Measurements from ENCODE around the gene DLG1. TPM values are rescaled to one million over a fixed set of nuclear protein-coding genes. Genes with fewer than 3 reads are reported as not detected.

The DLG1 gene
- total and polyA plus RNA-seq, 9 of the 15 experiments (the other 6 are each of a cell fraction or from before 2014, with no cell fraction given): 9.4 to 63.5 (median 43.6) TPM

DNA sequence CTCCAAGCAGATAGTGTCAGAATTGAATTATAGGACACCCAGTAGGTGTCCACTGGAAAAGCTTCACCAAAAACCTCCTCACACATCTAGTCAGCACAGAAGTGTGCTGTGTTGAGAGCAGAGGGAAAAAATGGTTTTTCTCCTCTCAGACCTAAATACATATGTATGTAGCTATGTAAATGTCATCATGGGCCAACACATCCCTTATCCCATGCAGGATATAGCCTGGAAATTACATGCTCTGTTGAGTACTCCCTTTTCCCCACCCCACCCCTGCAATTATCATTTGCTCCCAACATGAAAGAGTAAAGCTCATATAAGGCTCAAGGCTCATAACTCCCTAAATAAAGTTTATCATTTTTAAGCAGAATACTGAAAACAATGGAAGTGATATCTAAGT, 35.7 kb downstream of the DLG1 start (continued):
- TF ChIP-seq, protein P1, sequence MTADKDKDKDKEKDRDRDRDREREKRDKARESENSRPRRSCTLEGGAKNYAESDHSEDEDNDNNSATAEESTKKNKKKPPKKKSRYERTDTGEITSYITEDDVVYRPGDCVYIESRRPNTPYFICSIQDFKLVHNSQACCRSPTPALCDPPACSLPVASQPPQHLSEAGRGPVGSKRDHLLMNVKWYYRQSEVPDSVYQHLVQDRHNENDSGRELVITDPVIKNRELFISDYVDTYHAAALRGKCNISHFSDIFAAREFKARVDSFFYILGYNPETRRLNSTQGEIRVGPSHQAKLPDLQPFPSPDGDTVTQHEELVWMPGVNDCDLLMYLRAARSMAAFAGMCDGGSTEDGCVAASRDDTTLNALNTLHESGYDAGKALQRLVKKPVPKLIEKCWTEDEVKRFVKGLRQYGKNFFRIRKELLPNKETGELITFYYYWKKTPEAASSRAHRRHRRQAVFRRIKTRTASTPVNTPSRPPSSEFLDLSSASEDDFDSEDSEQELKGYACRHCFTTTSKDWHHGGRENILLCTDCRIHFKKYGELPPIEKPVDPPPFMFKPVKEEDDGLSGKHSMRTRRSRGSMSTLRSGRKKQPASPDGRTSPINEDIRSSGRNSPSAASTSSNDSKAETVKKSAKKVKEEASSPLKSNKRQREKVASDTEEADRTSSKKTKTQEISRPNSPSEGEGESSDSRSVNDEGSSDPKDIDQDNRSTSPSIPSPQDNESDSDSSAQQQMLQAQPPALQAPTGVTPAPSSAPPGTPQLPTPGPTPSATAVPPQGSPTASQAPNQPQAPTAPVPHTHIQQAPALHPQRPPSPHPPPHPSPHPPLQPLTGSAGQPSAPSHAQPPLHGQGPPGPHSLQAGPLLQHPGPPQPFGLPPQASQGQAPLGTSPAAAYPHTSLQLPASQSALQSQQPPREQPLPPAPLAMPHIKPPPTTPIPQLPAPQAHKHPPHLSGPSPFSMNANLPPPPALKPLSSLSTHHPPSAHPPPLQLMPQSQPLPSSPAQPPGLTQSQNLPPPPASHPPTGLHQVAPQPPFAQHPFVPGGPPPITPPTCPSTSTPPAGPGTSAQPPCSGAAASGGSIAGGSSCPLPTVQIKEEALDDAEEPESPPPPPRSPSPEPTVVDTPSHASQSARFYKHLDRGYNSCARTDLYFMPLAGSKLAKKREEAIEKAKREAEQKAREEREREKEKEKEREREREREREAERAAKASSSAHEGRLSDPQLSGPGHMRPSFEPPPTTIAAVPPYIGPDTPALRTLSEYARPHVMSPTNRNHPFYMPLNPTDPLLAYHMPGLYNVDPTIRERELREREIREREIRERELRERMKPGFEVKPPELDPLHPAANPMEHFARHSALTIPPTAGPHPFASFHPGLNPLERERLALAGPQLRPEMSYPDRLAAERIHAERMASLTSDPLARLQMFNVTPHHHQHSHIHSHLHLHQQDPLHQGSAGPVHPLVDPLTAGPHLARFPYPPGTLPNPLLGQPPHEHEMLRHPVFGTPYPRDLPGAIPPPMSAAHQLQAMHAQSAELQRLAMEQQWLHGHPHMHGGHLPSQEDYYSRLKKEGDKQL (CRISPR knock-in tag; IDR thresholded peaks at IDR 0.05; ENCODE audit: borderline replicate concordance): no peak
- TF ChIP-seq RBM15 (IDR thresholded peaks at IDR 0.05; ENCODE audit: insufficient read depth, low read length): no peak
- TF ChIP-seq ZNF780A (CRISPR knock-in tag; IDR thresholded peaks at IDR 0.05): no peak
- TF ChIP-seq NR1H2 (CRISPR knock-in tag; IDR thresholded peaks at IDR 0.05): no peak
- TF ChIP-seq, protein P2, sequence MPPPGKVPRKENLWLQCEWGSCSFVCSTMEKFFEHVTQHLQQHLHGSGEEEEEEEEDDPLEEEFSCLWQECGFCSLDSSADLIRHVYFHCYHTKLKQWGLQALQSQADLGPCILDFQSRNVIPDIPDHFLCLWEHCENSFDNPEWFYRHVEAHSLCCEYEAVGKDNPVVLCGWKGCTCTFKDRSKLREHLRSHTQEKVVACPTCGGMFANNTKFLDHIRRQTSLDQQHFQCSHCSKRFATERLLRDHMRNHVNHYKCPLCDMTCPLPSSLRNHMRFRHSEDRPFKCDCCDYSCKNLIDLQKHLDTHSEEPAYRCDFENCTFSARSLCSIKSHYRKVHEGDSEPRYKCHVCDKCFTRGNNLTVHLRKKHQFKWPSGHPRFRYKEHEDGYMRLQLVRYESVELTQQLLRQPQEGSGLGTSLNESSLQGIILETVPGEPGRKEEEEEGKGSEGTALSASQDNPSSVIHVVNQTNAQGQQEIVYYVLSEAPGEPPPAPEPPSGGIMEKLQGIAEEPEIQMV (tag; conservative IDR thresholded peaks at IDR 0.05; ENCODE audit: low read depth): no peak
- TF ChIP-seq, protein P3, sequence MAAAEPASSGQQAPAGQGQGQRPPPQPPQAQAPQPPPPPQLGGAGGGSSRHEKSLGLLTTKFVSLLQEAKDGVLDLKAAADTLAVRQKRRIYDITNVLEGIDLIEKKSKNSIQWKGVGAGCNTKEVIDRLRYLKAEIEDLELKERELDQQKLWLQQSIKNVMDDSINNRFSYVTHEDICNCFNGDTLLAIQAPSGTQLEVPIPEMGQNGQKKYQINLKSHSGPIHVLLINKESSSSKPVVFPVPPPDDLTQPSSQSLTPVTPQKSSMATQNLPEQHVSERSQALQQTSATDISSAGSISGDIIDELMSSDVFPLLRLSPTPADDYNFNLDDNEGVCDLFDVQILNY (CRISPR knock-in tag; IDR thresholded peaks at IDR 0.05): no peak
- TF ChIP-seq MTA3 (IDR thresholded peaks at IDR 0.05; ENCODE audit: borderline replicate concordance): no peak
- no peak for TF ChIP-seq RCOR1 (IDR thresholded peaks at IDR 0.05; ENCODE audit: borderline replicate concordance in 1 of 2, low read depth in 2 of 2, low read length in 2 of 2)
- TF ChIP-seq, protein P4, sequence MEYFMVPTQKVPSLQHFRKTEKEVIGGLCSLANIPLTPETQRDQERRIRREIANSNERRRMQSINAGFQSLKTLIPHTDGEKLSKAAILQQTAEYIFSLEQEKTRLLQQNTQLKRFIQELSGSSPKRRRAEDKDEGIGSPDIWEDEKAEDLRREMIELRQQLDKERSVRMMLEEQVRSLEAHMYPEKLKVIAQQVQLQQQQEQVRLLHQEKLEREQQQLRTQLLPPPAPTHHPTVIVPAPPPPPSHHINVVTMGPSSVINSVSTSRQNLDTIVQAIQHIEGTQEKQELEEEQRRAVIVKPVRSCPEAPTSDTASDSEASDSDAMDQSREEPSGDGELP (CRISPR knock-in tag; IDR thresholded peaks at IDR 0.05; ENCODE audit: borderline replicate concordance): no peak
- TF ChIP-seq, protein P5, sequence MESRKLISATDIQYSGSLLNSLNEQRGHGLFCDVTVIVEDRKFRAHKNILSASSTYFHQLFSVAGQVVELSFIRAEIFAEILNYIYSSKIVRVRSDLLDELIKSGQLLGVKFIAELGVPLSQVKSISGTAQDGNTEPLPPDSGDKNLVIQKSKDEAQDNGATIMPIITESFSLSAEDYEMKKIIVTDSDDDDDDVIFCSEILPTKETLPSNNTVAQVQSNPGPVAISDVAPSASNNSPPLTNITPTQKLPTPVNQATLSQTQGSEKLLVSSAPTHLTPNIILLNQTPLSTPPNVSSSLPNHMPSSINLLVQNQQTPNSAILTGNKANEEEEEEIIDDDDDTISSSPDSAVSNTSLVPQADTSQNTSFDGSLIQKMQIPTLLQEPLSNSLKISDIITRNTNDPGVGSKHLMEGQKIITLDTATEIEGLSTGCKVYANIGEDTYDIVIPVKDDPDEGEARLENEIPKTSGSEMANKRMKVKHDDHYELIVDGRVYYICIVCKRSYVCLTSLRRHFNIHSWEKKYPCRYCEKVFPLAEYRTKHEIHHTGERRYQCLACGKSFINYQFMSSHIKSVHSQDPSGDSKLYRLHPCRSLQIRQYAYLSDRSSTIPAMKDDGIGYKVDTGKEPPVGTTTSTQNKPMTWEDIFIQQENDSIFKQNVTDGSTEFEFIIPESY (CRISPR knock-in tag; IDR thresholded peaks at IDR 0.05): no peak
